Measurements from ENCODE around the gene PCSK6. TPM values are rescaled to one million over a fixed set of nuclear protein-coding genes. Genes with fewer than 3 reads are reported as not detected.

The PCSK6 gene
- total RNA-seq, 2 donors from 2014 or later, result 36.4 to 66.2 TPM

- no peak for DNase-seq
- no peak for ATAC-seq
- intact Hi-C loops (cut with DNase I, micrococcal nuclease), result no loop called here
Measured at GRCh38 chr15:101442272-101442671, 47.2 kb downstream of the PCSK6 start.

DNA sequence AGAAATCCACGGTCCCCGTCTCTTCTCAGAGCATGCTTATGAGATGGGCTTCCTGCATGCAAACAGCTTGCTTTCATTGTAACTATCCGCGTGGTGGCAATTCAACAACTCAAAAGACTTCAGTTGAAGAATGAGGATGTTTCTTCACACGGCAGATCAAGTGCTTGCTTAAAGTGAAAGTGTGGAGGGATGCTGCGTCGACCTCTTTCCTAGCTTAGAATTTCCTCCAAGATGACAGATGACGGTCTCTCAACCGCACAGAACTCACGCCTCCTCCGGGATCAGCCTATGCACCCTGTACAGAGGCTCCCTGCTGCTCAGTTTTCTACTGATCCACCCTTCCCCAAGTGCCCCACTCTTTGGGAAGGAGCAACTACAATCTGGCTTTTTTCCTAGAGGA, 47.8 kb downstream of the PCSK6 start:
- no peak for DNase-seq
- intact Hi-C loops (cut with DNase I, micrococcal nuclease), result no loop called here
- ATAC-seq, result no peak

DNA sequence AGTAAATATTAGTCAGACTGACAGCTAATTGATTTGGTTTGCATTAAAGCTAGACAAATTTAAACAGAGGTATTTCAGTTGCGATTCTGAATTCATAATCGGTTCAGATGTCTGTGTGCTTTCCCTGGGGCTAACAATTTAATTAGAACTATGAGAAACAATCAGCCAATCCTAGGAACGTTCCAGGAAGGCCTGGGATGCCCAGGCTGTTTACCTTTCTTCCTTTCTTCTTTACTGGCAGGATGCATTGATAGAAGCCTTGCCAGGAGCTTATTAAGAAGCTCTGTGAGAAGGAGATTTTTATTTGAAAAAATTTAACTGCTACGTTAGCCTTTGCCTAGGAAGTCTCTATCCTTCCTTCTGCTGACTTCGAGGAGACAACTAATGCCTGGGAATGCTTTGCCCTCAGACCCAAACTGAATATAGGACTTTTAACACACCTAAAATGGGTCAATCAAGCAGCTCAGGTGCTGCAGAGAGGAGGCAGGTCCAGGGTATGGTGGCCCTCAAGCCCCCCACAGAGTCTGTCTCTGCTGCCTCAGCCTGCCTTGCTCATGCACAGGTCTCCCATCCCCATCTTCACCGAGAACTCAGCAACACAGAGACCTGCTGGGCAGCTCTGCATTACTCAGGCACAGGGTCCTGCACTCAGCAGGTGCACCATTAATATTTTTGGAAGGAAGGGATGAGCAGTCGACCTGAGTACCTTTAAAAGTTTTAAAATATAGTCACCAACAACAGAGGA, 48.5 kb downstream of the PCSK6 start:
- intact Hi-C loops (cut with DNase I, micrococcal nuclease), result no loop called here
- ATAC-seq (no peak), DNase-seq (no peak)

DNA sequence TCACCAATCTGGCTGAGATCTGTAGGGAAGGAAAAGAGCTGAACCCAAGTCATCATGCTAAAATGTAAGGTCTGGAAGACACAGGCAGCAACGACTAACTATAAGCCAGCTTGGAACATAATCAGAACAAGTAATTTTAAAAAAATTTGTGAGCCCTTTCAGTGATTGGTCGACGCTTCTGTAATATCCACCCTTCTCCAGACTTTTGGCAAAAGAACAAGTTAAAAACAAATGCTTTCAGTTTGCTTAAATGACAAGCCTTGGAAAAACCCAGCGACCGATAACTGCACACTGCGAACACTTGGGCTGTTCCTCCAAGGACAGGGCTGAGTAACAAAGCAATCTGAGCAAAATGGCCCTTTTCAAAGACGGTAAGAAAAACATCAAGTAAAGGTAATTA, 49.6 kb downstream of the PCSK6 start:
- ATAC-seq, result no peak
- DNase-seq, result no peak
- intact Hi-C loops (cut with DNase I, micrococcal nuclease), result no loop called here

GRCh38 chr15:101439285-101439919, 50.1 kb downstream of the PCSK6 start:
- ATAC-seq (peak; percentile 60), DNase-seq (no peak)
- intact Hi-C loops (cut with DNase I, micrococcal nuclease), result no loop called here

DNA sequence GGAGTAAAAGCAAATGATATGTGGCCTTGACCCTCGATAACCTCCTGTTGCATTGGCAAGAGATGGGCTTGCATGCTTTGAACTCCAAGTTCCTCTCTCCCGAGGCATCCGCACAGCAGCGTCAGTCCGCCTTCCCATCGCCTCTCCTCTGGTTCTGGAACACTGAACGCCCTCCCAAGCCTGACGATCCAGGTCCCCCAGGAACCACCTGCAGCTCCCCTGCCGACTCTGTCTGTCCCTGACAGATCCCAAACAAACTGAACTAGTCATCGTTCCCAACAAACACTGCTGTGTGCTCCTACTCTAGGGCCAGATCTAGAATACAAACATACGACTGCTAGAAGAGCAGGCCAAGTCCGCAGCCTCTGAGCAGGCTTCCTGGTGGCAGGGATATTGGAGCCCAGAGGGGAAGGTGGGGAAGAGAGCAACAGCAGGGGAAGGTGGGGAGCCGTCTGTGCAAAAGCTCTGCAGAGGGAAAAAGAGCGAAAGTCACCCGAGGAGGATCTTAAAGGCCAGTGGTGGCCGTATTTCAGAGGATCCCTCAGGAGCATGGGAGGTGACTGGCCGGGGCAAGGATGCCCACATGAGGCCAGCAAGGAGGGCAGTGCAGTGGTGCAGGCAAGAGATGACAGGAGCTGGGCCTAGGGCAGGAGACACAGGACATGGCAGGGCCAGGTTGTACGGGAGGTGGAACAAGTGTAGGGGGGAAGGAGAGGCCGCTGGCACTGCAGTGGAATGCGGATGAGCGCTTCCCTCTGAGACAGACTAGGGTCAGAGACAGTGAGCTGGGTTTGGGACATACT, 50.8 kb downstream of the PCSK6 start:
- intact Hi-C loops (cut with DNase I, micrococcal nuclease), result no loop called here
- ATAC-seq (no peak), DNase-seq (no peak)

DNA sequence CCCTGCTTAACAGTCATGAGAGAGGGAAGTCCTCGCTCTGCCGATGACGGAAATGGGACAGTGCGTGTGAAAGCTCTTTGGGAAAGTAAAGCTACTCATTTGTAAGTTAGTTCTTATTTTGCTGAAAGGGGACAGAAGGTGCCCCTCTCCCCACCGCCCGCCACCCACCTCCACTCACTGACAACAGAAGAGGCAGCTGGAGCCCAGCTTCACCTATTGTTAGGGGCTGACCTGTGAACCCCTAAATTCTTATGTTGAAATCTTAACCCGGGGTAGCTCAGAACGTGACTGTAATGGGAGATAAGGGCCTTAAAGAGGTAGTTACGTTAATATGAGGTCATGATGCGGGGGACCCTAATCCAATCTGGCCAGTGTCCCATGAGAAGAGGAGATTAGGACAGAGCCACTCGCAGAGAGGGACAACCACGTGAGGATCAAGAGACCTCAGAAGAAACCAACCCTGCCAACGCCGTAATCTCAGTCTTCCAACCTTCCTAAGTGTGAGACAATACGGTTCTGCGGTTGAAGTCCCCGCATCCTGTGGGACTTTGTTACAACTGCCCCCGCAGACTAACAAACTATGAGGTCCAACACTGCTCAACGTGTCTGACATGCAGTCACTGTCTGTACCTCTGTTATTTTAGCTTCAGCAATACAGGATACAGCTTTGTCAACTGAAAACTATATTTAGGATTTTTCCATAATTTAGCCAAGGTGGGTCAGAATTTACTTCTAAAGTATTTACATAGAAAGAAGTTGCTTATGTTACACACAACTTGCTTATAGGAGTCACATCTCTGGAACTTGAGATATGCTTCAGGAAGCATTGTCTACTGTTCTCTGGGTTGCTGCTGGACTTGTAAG, 51.7 kb downstream of the PCSK6 start:
- DNase-seq (no peak), ATAC-seq (no peak)
- intact Hi-C loops (cut with DNase I, micrococcal nuclease), result no loop called here

DNA sequence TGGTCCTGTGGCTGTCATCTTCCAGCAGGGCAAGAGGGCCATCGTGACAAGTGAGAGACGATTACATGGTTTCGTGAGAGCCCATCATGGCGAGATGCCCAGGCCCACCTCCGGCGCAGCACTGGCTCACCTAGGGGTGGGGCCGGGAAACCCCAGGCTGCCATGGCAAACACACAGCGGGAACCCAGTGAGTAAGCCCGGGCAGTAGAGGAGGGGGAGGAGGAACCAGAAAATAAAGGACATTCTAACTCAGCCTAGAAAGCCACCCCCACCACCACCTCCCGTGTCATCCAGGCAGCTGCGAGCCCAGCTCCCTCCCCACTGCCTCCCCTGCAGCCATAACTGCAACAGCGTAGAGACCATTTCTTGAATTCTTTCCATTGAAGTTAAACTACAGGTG, 52.3 kb downstream of the PCSK6 start:
- ATAC-seq, result no peak
- intact Hi-C loops (cut with DNase I, micrococcal nuclease), result no loop called here
- DNase-seq, result no peak

DNA sequence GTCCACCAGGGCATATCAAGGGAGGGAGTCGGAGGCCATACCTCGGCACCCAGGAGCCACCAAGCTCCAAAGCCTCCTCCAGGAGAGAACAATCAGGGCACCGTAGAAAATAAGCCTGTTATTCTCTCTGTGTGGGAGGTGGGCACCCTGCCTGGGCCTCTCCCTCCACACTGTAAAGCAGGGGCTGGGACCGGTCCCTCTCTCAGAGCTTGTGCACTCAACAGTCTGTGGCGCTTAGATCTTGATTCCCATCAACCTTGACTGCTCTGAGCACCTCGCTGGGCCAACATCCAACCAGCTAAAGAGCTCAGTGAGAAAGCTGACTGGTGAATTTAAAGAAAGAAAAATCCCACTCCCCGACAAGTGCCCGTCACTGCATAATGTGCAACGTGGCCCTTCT, 53.0 kb downstream of the PCSK6 start:
- intact Hi-C loops (cut with DNase I, micrococcal nuclease), result no loop called here
- DNase-seq (no peak), ATAC-seq (no peak)

GRCh38 chr15:101435761-101436160, 53.7 kb downstream of the PCSK6 start:
- intact Hi-C loops (cut with DNase I, micrococcal nuclease), result no loop called here
- DNase-seq (no peak), ATAC-seq (no peak)

- DNase-seq (no peak), ATAC-seq (no peak)
- intact Hi-C loops (cut with DNase I, micrococcal nuclease), result no loop called here
Measured at GRCh38 chr15:101434032-101434920, 55.2 kb downstream of the PCSK6 start.

GRCh38 chr15:101433396-101433795, 56.1 kb downstream of the PCSK6 start:
- DNase-seq, result no peak
- intact Hi-C loops (cut with DNase I, micrococcal nuclease), result no loop called here
- ATAC-seq, result no peak

DNA sequence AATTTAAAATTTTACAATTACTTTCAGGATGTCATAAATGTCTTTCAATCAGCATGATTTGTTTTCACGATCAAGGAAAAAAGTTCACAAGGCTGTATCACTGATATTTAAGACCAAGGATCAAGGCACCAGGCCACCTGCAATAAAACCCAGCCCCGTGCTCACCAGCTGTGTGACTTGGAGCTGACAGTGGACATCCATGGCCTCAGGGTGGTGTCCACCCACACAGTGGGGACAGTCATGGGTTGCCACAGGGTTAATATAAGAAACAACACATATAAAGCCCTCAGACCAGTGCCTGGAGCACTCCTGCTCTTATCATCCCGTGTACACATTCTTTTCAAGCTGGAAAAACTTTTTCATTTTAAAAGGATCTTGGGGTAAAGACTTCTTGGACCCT, 56.5 kb downstream of the PCSK6 start:
- DNase-seq, result no peak
- intact Hi-C loops (cut with DNase I, micrococcal nuclease), result no loop called here
- ATAC-seq, result peak; percentile 60

GRCh38 chr15:101431748-101432147, 57.8 kb downstream of the PCSK6 start:
- intact Hi-C loops (cut with DNase I, micrococcal nuclease), result no loop called here
- no peak for ATAC-seq

GRCh38 chr15:101431301-101431700, 58.2 kb downstream of the PCSK6 start:
- intact Hi-C loops (cut with DNase I, micrococcal nuclease), result no loop called here
- no peak for ATAC-seq
- no peak for DNase-seq

More at GRCh38 chr15:101431748-101432147, 57.8 kb downstream of the PCSK6 start:
- no peak for DNase-seq

DNA sequence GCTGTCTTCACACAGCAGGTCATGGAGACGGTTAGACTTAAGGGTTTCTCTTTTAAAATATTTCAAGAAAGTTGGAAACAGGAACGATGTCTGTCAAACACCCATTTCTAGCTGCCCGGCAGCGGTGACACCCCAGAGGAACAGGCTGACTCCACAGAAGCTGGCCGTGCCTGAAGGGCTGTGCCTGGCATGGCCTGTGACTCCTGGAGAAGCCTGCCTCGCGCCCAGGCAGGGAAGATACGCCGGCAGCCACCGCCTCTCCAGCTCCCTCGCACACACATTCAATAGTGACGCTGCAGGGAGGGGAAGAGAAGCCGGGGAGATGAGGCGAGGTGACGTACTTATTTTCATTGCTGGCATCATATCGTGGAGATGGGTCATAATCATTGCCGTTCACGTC, 59.9 kb downstream of the PCSK6 start:
- DNase-seq, result no peak
- intact Hi-C loops (cut with DNase I, micrococcal nuclease), result no loop called here

GRCh38 chr15:101429191-101429590, 60.3 kb downstream of the PCSK6 start:
- intact Hi-C loops (cut with DNase I, micrococcal nuclease), result no loop called here
- DNase-seq (no peak), ATAC-seq (no peak)

More for the DNA sequence above, 59.9 kb downstream of the PCSK6 start:
- no peak for ATAC-seq

DNA sequence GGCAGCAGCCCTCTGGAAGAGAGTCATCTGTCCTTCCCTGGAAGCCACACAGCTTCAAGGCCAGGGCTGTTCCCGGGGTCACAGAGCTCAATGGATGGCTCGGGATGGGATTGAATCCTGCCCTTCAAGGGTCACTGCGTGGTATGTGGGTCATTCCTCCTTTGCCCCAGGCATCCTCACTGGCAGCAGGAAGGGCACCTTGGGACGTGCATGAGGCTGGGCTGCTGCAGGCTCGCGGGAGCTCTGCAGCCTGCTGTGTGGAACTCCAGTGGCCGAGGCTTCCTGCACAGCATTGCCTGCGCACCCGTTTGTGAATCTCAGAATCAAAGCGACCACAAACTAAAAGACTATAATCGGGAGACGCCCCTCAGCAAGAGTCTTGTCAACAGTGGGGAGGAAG, 60.7 kb downstream of the PCSK6 start:
- no peak for ATAC-seq
- no peak for DNase-seq
- intact Hi-C loops (cut with DNase I, micrococcal nuclease), result no loop called here

All from left colon (tissue), 2 donors.